ENCODE results near the gene CATSPERZ. TPM values are rescaled to one million over a fixed set of nuclear protein-coding genes. Genes with fewer than 3 reads are reported as not detected.

The CATSPERZ gene
- total and polyA plus RNA-seq, 9 of the 15 experiments (the other 6 are each of a cell fraction or from before 2014, with no cell fraction given): 0.86 to 8.5 (median 3.5) TPM

DNA sequence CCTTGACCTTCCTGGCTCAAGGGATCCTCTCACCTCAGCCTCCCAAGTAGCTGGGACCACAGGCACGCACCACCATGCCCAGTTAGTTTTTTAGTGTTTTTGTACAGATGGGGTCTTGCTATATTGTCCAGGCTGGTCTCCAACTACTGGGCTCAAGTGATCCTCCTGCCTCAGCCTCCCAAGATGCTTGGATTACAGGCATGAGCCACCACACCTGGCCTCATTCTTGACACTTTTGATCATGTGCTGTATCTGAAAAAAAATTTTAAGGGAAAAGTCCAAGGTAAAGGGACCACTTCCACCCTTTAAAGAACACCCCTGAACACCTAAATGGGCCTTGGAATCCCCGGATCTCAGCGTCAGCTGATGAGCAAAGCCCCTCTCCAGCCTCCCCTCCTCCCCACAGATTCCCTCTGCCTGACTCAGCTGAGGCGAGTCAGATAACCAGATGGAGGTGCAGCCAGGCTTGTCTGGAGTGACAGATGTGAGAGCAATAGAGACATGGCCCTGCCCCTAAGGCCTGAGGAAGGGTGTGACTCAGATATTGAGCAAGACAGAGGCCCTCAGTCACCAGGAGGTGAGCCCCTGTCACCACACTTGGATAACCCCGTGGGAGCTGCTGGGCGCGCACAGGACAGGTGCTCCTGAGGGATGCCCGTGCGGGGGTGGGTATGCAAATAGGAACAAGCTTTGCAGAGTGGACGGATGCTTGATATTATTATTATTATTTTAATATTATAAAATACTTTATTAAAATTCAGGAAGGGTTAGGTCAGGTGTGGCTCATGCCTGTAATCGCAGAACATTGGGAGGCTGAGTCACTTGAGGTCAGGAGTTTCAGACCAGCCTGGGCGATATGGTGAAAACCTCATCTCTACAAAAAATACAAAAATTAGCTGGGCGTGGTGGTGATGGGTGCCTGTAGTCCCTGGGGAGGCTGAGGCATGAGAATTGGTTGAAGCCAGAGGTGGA lies 34.9 kb downstream of the CATSPERZ start (continued):
- TF ChIP-seq, protein P1, sequence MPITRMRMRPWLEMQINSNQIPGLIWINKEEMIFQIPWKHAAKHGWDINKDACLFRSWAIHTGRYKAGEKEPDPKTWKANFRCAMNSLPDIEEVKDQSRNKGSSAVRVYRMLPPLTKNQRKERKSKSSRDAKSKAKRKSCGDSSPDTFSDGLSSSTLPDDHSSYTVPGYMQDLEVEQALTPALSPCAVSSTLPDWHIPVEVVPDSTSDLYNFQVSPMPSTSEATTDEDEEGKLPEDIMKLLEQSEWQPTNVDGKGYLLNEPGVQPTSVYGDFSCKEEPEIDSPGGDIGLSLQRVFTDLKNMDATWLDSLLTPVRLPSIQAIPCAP (CRISPR knock-in tag; IDR thresholded peaks at IDR 0.05; ENCODE audit: borderline replicate concordance): no peak
- TF ChIP-seq POLR3A (IDR thresholded peaks at IDR 0.05; ENCODE audit: borderline replicate concordance, extremely low read depth, insufficient read depth, insufficient read length) (no peak), BHLHE40 (IDR thresholded peaks at IDR 0.05; ENCODE audit: low read length) (peak; percentile 85), SMC3 (conservative IDR thresholded peaks at IDR 0.05; ENCODE audit: insufficient read depth, low read depth, low read length) (no peak), MLLT1 (IDR thresholded peaks at IDR 0.05) (peak in 1 of 2 experiments; percentile 81; a peak in 2 of 4 replicates), PTTG1 (tag; IDR thresholded peaks at IDR 0.05; ENCODE audit: low read depth) (no peak), KAT8 (IDR thresholded peaks at IDR 0.05; ENCODE audit: low read depth) (no peak), FOS (IDR thresholded peaks at IDR 0.05; ENCODE audit: extremely low read depth, insufficient read length) (peak; percentile 69), KDM2B (CRISPR knock-in tag; IDR thresholded peaks at IDR 0.05) (no peak), ZNF778 (CRISPR knock-in tag; IDR thresholded peaks at IDR 0.05) (no peak), ERF (CRISPR knock-in tag; IDR thresholded peaks at IDR 0.05) (no peak), RNF2 (IDR thresholded peaks at IDR 0.05) (peak; percentile 96), CCNT2 (IDR thresholded peaks at IDR 0.05; ENCODE audit: borderline replicate concordance, extremely low read depth, insufficient read length, low read depth, low read length) (peak; percentile 94)
- TF ChIP-seq, protein P2, sequence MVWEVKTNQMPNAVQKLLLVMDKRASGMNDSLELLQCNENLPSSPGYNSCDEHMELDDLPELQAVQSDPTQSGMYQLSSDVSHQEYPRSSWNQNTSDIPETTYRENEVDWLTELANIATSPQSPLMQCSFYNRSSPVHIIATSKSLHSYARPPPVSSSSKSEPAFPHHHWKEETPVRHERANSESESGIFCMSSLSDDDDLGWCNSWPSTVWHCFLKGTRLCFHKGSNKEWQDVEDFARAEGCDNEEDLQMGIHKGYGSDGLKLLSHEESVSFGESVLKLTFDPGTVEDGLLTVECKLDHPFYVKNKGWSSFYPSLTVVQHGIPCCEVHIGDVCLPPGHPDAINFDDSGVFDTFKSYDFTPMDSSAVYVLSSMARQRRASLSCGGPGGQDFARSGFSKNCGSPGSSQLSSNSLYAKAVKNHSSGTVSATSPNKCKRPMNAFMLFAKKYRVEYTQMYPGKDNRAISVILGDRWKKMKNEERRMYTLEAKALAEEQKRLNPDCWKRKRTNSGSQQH (CRISPR knock-in tag; IDR thresholded peaks at IDR 0.05): peak; percentile 70; the same call in 1 of the 2 replicates
- TF ChIP-seq, protein P3, sequence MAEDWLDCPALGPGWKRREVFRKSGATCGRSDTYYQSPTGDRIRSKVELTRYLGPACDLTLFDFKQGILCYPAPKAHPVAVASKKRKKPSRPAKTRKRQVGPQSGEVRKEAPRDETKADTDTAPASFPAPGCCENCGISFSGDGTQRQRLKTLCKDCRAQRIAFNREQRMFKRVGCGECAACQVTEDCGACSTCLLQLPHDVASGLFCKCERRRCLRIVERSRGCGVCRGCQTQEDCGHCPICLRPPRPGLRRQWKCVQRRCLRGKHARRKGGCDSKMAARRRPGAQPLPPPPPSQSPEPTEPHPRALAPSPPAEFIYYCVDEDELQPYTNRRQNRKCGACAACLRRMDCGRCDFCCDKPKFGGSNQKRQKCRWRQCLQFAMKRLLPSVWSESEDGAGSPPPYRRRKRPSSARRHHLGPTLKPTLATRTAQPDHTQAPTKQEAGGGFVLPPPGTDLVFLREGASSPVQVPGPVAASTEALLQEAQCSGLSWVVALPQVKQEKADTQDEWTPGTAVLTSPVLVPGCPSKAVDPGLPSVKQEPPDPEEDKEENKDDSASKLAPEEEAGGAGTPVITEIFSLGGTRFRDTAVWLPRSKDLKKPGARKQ (CRISPR knock-in tag; IDR thresholded peaks at IDR 0.05): no peak
